Type B pancreatic cell (in vitro differentiated cells): ENCODE results near the gene SPATC1L. TPM values are rescaled to one million over a fixed set of nuclear protein-coding genes. Genes with fewer than 3 reads are reported as not detected.
"Not testable (repeated sequence)": the region's sequence is repeated elsewhere in the genome, so short reads cannot be mapped to it uniquely, and the experiment has no call there.

Source experiments
- DNase-seq: peaks from one replicate; pipeline ENCODE4 v3.0.0; 2021; ENCODE audit warnings: mixed read lengths; ENCODE audit not compliant: unreplicated experiment; ENCODE audit errors: extremely low spot score
- H3K27ac Mint-ChIP-seq: 2 replicates; pipeline ENCODE4 v1.8.0; 2021; ENCODE audit warnings: mild to moderate bottlenecking, mixed read lengths
- H3K27me3 Mint-ChIP-seq: 2 replicates; pipeline ENCODE4 v1.8.0; 2021; ENCODE audit warnings: mixed read lengths
- H3K36me3 Mint-ChIP-seq: 2 replicates; pipeline ENCODE4 v1.8.0; 2021; ENCODE audit warnings: mixed read lengths
- H3K4me1 Mint-ChIP-seq: one replicate; pipeline ENCODE4 v1.8.0; 2021; ENCODE audit warnings: mixed read lengths; ENCODE audit not compliant: unreplicated experiment
- H3K4me3 Mint-ChIP-seq: 2 replicates; pipeline ENCODE4 v1.8.0; 2021; ENCODE audit warnings: mild to moderate bottlenecking, mixed read lengths
- H3K9me3 Mint-ChIP-seq: 2 replicates; pipeline ENCODE4 v1.8.0; 2021; ENCODE audit warnings: mixed read lengths
- CTCF ChIP-seq: fragments of 200-600 bp; sonication (generic); conservative IDR thresholded peaks from 2 replicates; pipeline ENCODE4 v1.5.0; 2021; ENCODE audit warnings: antibody characterized with exemption, mild to moderate bottlenecking
- total RNA-seq: library from RNA; stranded (reverse); gene quantifications from 2 replicates; pipeline ENCODE4 v1.2.1, GENCODE V29; 2021; ENCODE audit warnings: low replicate concordance

SPATC1L gene
- total RNA-seq, 1 donor from 2014 or later, result 24.7 TPM

- no peak for DNase-seq
- H3K9me3 Mint-ChIP-seq, result no peaks in the 10 kb centered on the region
- TF ChIP-seq CTCF, result no peak
- no peaks in the 10 kb centered on the region for H3K27me3 Mint-ChIP-seq
- H3K4me3 Mint-ChIP-seq, result no peak overlapping the region
- H3K4me1 Mint-ChIP-seq, result peaks cover 4% of the 10 kb centered on the region
- no peak overlapping the region for H3K27ac Mint-ChIP-seq
- H3K36me3 Mint-ChIP-seq, result peaks cover 13% of the 10 kb centered on the region
Observed at GRCh38 chr21:46180778-46181391, 3.4 kb downstream of the SPATC1L start.

GRCh38 chr21:46180079-46180722, 4.1 kb downstream of the SPATC1L start:
- no peaks in the 10 kb centered on the region for H3K27me3 Mint-ChIP-seq
- H3K4me3 Mint-ChIP-seq, result no peak overlapping the region
- H3K27ac Mint-ChIP-seq, result no peak overlapping the region
- H3K9me3 Mint-ChIP-seq, result no peaks in the 10 kb centered on the region
- no peaks in the 10 kb centered on the region for H3K4me1 Mint-ChIP-seq
- DNase-seq, result no peak
- peaks cover 13% of the 10 kb centered on the region for H3K36me3 Mint-ChIP-seq
- TF ChIP-seq CTCF, result no peak

- Mint-ChIP-seq H3K27ac (no peak overlapping the region), H3K9me3 (peaks cover 4% of the 10 kb centered on the region), H3K27me3 (no peaks in the 10 kb centered on the region)
Observed at GRCh38 chr21:46179708-46180078, 4.6 kb downstream of the SPATC1L start.

GRCh38 chr21:46178961-46179360, 5.3 kb downstream of the SPATC1L start:
- Mint-ChIP-seq H3K9me3 (peaks cover 10% of the 10 kb centered on the region), H3K27ac (no peak overlapping the region), H3K4me3 (no peak overlapping the region), H3K27me3 (no peaks in the 10 kb centered on the region), H3K4me1 (no peaks in the 10 kb centered on the region), H3K36me3 (peaks cover 18% of the 10 kb centered on the region)
- DNase-seq, result no peak
- TF ChIP-seq CTCF, result no peak

More at GRCh38 chr21:46179708-46180078, 4.6 kb downstream of the SPATC1L start:
- H3K36me3 Mint-ChIP-seq, result peaks cover 16% of the 10 kb centered on the region
- TF ChIP-seq CTCF, result no peak
- H3K4me1 Mint-ChIP-seq, result no peaks in the 10 kb centered on the region
- no peak overlapping the region for H3K4me3 Mint-ChIP-seq
- DNase-seq, result no peak

- H3K27ac Mint-ChIP-seq, H3K27me3 Mint-ChIP-seq, DNase-seq, H3K4me1 Mint-ChIP-seq, H3K9me3 Mint-ChIP-seq, H3K4me3 Mint-ChIP-seq: not testable (repeated sequence)
- H3K36me3 Mint-ChIP-seq, result peaks cover 18% of the 10 kb centered on the region
Observed at GRCh38 chr21:46176443-46177129, 7.7 kb downstream of the SPATC1L start.

- TF ChIP-seq CTCF, result no peak
- no peaks in the 10 kb centered on the region for H3K27me3 Mint-ChIP-seq
- no peak overlapping the region for H3K27ac Mint-ChIP-seq
- no peak for DNase-seq
- H3K9me3 Mint-ChIP-seq, result peaks cover 10% of the 10 kb centered on the region
- no peaks in the 10 kb centered on the region for H3K4me1 Mint-ChIP-seq
- H3K36me3 Mint-ChIP-seq, result peaks cover 18% of the 10 kb centered on the region
- H3K4me3 Mint-ChIP-seq, result no peak overlapping the region
Observed at GRCh38 chr21:46173573-46173972, 10.7 kb downstream of the SPATC1L start.
